ENCODE data around the gene LDB3. TPM values are rescaled to one million over a fixed set of nuclear protein-coding genes. Genes with fewer than 3 reads are reported as not detected.
A peak's percentile ranks its signal among the peaks of the same experiment; 100 is the strongest.

LDB3 gene
- polyA plus RNA-seq, 6 donors from 2014 or later, result 0.24 TPM; not detected in 5

DNA sequence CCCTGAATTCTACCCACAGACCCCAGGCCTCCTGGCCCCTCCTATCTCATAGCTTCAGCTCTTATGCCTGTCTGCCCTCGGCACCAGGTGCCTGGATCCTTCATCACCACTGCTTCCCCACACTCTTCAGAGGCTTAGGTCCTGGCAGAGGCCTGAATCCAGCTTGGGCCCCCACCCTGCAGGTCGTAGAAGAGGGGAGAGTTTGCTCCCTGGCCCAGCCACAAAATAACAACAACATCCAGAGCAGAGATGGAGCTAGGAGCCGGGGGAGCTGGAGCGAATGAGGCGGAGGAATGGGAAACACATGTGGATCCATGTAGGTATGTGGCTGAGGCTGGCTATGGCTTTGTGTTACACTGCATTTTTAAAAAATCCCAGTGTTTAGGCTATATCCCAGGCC lies 21.8 kb upstream of the LDB3 start:
- H3K27me3 Mint-ChIP-seq, result peaks cover 10 to 13% (median 11%) of the 10 kb centered on the region in 3 donors

DNA sequence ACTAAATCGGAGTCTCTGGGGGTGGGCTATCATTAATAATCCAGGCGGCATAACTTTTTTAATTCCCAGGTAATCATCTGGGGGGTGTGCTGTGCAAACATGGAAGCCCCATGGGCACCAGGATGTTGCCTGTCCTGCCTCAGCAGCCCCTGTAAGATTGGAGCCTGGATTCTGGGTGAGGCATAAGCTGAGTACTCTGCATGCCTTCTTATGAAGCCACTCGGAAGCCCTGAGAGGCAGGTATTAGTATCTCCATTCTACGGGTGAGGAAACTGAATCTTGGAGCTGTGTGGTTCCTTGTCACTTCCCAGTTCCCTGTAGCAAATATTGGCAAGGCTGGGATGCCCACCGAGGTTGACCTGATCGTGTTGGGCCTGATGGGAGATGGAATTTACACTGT lies 21.4 kb upstream of the LDB3 start:
- peaks cover 0 to 5% (median 0%) of the 10 kb centered on the region in 7 donors for H3K9me3 Mint-ChIP-seq

More for the DNA sequence above, 21.8 kb upstream of the LDB3 start:
- H3K27ac Mint-ChIP-seq, result no peak overlapping the region
- H3K36me3 Mint-ChIP-seq, result no peaks in the 10 kb centered on the region
- H3K9me3 Mint-ChIP-seq, result peaks cover 0 to 6% (median 3%) of the 10 kb centered on the region in 7 donors
- peaks cover 0 to 7% (median 4%) of the 10 kb centered on the region in 3 donors for H3K4me1 Mint-ChIP-seq
- no peak for DNase-seq
- ATAC-seq (ENCODE audit: low read depth in 2 of 2), result no peak
- no peak overlapping the region for H3K4me3 Mint-ChIP-seq

DNA sequence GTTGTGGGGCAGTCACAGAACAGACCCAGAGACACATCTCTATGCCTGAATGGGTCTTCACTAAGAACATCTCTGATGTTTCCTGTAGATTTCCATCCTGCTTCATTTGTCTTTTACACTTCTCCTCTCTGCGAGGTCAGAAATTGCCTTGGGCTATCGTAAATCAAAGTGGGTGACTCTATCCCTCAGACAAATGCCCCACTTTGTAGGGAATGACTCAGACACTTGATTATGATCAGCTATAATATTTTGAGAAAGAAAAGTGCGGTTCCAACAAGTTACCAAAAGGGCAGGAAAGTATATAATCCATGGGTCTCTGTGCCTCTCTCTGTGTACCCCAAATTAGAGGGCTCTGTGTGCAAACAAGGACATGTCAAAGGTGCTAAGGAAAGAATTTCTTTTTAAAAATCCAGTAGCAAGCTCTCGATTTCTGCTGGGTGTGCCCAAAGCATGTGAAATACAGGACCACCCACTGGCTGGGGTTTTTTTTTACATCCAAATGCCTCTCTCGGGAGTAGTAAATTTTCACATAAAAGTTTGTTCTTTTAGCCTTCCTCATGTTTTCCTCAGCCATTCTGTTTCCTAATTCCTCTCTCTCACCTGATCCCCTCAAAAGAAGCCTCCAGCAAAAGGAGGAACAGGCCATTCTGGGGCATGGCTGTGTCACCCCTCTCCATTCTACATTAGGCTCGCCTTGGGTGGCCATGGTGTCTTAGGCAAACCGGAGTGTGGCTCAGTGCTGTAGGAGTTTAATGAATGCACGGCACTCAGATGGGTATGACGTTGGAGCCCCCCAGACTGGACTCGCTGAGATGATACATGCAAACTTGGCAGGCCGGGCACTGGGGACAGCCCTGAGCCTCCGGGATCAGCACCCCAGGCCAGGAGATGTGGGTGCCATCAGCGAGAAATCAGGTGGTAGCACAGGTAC lies 20.3 kb upstream of the LDB3 start:
- Mint-ChIP-seq H3K9me3 (no peaks in the 10 kb centered on the region), H3K27me3 (peaks cover 5 to 16% (median 5%) of the 10 kb centered on the region in 3 donors), H3K27ac (peak overlapping the region in 1 of 6 donors; percentile 81), H3K4me1 (peaks cover 0 to 7% (median 4%) of the 10 kb centered on the region in 3 donors), H3K4me3 (no peak overlapping the region), H3K36me3 (no peaks in the 10 kb centered on the region)
- ATAC-seq (ENCODE audit: low read depth in 2 of 2) (no peak), DNase-seq (no peak)

More for the DNA sequence above, 21.4 kb upstream of the LDB3 start:
- H3K36me3 Mint-ChIP-seq, result no peaks in the 10 kb centered on the region
- H3K27me3 Mint-ChIP-seq, result peaks cover 6 to 16% (median 7%) of the 10 kb centered on the region in 3 donors
- no peak overlapping the region for H3K27ac Mint-ChIP-seq
- no peak overlapping the region for H3K4me3 Mint-ChIP-seq
- ATAC-seq (ENCODE audit: low read depth in 2 of 2) (no peak), DNase-seq (no peak)
- H3K4me1 Mint-ChIP-seq, result peaks cover 0 to 7% (median 4%) of the 10 kb centered on the region in 3 donors

DNA sequence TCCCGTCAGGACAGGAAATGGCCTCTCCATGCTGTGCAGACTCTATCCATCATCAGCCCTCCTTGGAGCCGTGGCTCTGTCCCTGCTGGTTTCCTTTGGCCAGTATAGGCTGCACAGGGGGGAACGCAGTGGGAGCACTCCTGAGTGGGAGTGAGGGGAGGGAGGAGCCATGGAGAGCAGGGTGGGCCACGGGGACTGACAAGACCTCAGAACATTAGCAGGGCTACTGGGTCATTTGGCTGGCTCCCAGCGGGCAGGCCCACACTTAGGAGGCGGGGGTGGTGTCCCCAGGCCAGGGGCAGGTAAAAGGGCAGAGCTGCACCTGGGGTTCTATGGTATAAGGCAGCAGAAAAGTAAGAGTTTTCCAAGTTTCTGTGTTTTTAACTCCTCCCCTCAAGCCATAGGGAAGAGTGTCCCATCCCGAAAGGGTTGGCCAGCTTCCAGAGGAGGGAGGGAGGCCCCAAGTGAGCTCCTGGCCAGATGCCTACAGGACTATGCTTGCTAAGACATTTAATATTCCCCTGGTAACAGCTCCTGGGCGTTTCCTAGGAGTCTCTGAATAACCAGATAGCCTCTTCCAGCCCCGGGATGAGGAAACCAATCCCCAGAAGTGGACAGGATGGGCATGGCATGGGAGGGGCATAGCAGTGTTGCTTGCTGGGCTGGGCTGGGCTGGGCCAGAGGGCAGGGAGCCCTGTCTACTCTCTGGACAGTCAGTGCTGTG lies 19.4 kb upstream of the LDB3 start:
- H3K36me3 Mint-ChIP-seq, result no peaks in the 10 kb centered on the region
- DNase-seq (no peak), ATAC-seq (ENCODE audit: low read depth in 2 of 2) (no peak)
- H3K9me3 Mint-ChIP-seq, result no peaks in the 10 kb centered on the region
- no peaks in the 10 kb centered on the region for H3K4me1 Mint-ChIP-seq
- H3K27me3 Mint-ChIP-seq, result peaks cover 5 to 16% (median 5%) of the 10 kb centered on the region in 3 donors
- H3K27ac Mint-ChIP-seq, result no peak overlapping the region
- H3K4me3 Mint-ChIP-seq, result no peak overlapping the region

DNA sequence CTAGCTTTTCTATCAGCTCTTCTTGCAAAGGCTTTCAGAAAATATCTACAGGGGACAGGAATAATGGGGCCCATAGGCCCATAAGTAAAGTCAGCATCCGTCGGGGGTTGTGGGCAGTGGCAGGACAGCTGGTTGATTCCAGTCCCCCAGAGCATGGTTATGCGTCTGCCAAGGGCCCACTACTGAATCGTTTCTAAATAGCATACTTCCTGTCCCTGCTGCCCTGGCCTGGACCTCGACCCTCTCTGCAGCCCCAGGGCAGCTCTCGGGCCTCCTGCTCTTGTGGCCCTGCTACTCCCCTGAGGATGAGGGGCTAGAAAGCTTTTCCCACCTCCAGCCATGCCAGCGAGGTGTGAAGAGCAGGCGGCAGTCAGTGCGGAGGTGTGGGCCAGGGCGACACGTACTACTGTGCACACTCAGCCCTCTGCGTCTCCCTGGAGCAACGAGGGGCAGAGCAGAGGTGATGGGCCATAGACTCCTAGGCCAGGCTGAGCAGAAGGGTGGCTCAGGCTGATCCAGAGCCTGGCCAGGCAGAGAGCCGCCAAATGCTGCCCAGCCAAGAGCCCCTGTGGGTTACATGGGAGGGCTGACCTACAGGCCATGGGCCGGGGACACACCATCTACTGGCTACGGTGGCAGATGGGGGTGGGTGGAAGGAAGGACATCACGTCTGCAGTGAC lies 18.7 kb upstream of the LDB3 start:
- H3K4me3 Mint-ChIP-seq, result no peak overlapping the region
- ATAC-seq (ENCODE audit: low read depth in 2 of 2) (no peak), DNase-seq (no peak)
- H3K4me1 Mint-ChIP-seq, result no peaks in the 10 kb centered on the region
- H3K36me3 Mint-ChIP-seq, result no peaks in the 10 kb centered on the region
- H3K27me3 Mint-ChIP-seq, result peaks cover 5 to 16% (median 5%) of the 10 kb centered on the region in 3 donors
- H3K9me3 Mint-ChIP-seq, result no peaks in the 10 kb centered on the region
- H3K27ac Mint-ChIP-seq, result no peak overlapping the region

DNA sequence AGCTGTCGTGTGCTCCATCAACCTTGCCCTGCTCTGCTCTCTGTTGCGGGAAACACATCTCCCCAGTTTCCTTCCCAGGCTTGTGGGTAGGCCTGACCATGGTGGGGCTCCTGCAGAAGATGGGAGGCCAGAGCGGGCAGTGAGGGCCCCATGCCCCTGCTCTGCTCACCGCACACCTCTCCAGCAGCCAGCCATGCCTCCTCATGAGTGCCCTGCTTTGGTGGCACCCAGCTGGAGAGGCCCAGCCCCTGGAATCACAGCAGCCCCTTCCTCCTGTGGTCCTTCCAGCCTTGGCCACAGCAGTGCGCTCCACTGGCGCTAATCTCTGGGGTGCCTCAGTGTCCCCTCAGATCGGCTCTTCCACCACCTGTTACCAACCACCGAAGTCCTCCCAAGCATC lies 18.2 kb upstream of the LDB3 start:
- no peaks in the 10 kb centered on the region for H3K4me1 Mint-ChIP-seq
- no peak overlapping the region for H3K4me3 Mint-ChIP-seq
- no peaks in the 10 kb centered on the region for H3K36me3 Mint-ChIP-seq
- H3K9me3 Mint-ChIP-seq, result no peaks in the 10 kb centered on the region
- ATAC-seq (ENCODE audit: low read depth in 2 of 2), result no peak
- no peak overlapping the region for H3K27ac Mint-ChIP-seq
- peaks cover 5 to 16% (median 5%) of the 10 kb centered on the region in 3 donors for H3K27me3 Mint-ChIP-seq
- DNase-seq, result no peak

DNA sequence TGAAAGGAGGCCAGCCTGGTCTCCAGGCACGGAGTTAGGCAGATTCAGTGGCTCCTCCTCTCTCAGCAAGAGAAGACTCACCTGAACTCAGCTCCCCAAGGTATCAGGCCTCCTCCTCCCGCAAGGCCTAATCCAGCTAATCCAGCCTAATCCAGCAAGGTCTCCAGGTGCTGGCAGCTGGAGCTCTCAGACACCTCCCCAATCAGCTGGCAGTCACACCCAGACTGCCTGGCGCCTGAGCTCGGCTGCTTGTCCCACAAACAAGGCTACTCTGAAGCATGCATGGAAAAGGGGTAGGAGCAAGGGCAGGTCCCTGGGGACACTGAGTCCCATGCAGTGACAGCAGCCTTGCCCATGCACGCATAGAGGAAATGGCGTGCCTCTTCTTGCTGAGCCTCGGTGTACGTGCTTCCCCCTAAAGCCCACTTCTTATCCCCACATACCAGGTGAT lies 17.3 kb upstream of the LDB3 start:
- DNase-seq, result no peak
- Mint-ChIP-seq H3K27me3 (peaks cover 5 to 16% (median 5%) of the 10 kb centered on the region in 3 donors), H3K4me3 (no peak overlapping the region), H3K9me3 (no peaks in the 10 kb centered on the region), H3K4me1 (no peaks in the 10 kb centered on the region), H3K27ac (no peak overlapping the region), H3K36me3 (no peaks in the 10 kb centered on the region)
- ATAC-seq (ENCODE audit: low read depth in 2 of 2), result no peak

DNA sequence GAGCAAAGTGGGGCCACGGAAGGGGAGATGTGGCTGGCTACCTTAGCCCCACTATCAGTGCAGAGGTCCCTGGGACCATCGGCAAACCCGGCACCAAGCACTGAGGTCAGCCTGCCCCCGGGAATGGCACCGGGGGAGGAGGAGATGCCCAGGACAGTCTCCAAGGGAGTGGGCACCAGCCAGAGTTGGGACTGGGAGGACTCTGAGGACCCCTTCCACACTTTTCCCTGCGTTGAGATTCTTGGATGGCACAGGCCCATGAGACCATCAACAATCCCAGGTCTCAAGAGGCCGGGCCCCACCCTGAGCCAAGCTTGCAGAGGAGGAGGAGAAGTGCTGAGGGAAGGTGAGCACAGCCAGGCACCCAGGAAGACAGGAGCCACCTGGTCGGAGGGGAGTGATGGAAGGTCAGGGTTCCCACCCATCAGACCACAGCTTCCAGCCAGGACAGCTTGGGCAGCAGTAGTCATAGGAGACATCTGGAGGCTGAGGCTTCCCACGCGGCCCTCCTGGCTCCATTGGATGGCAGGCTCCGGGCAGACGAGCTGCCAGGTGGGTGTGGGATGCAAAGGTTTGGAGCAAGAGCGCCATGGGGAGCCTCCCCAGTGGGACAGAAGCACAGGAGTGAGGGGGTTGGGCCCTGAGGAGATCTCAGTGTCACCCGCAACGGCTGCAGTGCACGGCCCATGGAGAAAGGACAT lies 16.5 kb upstream of the LDB3 start:
- Mint-ChIP-seq H3K4me3 (no peak overlapping the region), H3K9me3 (no peaks in the 10 kb centered on the region), H3K27me3 (peaks cover 5 to 16% (median 5%) of the 10 kb centered on the region in 3 donors), H3K27ac (peak overlapping the region in 2 of 6 donors; percentile 67 to 85), H3K36me3 (no peaks in the 10 kb centered on the region), H3K4me1 (no peaks in the 10 kb centered on the region)
- DNase-seq (no peak), ATAC-seq (ENCODE audit: low read depth in 2 of 2) (no peak)

DNA sequence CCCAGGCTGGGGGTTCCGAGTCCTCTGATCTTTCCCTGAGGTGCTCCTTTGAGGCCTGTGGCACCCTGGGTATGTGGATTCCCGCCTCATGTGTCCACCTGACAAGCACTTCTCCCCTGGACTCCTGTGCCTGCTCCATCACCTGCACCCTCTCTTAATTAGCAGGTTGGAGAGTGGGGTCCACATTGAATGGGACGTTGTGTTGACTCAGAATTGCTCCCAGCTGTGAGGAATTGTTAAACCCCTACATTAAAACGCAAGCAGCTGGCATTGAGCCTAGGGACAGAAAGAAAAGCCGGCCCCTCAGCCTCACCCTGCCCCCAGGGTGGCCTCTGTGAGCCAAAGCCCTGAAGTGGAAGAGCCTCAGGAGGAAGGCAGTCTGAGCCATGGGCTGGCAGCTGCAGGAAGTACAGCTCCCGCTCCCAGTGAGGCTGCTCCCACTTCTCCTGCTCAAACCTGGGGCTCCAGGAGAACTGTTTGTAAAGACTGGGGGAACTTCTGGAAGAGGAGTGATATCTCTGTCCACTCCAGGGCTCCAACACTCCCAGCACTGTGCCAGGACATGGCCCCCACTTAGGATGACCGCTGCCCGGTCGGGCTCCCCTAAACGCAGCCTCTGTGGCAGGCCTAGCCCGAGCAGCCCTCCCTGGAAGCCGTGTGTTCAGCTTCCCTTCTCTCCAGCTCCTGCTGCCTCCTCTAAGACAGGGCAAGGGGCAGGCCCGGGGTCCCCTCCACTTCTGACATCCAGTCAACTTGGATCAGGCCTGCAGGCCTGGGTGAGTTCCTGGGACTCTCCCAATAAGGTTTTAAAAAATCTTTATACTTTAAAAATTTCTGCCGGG lies 15.7 kb upstream of the LDB3 start:
- H3K36me3 Mint-ChIP-seq, result no peaks in the 10 kb centered on the region
- no peaks in the 10 kb centered on the region for H3K9me3 Mint-ChIP-seq
- no peak overlapping the region for H3K4me3 Mint-ChIP-seq
- DNase-seq (no peak), ATAC-seq (ENCODE audit: low read depth in 2 of 2) (no peak)
- H3K27ac Mint-ChIP-seq, result no peak overlapping the region
- peaks cover 11 to 23% (median 13%) of the 10 kb centered on the region in 3 donors for H3K27me3 Mint-ChIP-seq
- H3K4me1 Mint-ChIP-seq, result no peaks in the 10 kb centered on the region

DNA sequence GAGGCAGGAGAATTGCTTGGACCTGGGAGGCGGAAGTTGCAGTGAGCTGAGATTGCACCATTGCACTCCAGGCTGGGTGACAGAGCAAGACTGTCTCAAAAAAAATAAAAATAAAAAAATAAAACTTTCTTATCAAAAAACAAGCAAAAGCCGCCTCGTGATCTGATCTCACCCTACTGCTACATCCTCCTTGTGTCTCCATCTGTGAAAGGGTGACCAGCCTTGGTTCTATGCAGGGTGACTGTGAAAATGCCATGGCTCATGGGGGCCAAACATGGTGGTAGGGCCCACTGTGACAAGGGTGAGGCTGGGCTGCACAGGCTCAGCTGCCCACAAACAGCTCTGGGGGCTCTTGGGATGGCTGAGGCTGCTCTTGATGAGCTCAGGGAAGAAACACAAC lies 14.9 kb upstream of the LDB3 start:
- Mint-ChIP-seq H3K36me3 (no peaks in the 10 kb centered on the region), H3K27ac (no peak overlapping the region), H3K9me3 (no peaks in the 10 kb centered on the region), H3K4me1 (no peaks in the 10 kb centered on the region), H3K4me3 (no peak overlapping the region), H3K27me3 (peaks cover 11 to 26% (median 14%) of the 10 kb centered on the region in 3 donors)
- no peak for ATAC-seq (ENCODE audit: low read depth in 2 of 2)
- DNase-seq, result no peak

DNA sequence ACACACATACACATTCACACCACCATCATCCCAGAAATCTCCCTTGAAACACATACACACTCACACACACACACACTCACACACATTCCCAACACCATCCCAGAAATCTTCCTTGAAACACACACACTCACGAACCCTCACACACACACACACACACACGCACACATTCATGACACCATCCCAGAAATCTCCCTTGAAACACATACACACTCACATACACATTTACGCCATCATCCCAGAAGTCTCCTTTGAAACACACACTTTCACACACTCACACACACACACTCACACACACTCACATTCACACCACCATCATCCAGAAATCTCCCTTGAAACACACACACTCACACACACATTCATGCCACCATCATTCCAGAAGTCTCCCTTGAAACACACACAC lies 14.3 kb upstream of the LDB3 start:
- Mint-ChIP-seq H3K27me3 (peaks cover 11 to 27% (median 15%) of the 10 kb centered on the region in 3 donors), H3K27ac (no peak overlapping the region), H3K4me3 (no peak overlapping the region), H3K36me3 (no peaks in the 10 kb centered on the region), H3K9me3 (no peaks in the 10 kb centered on the region), H3K4me1 (no peaks in the 10 kb centered on the region)
- DNase-seq, result no peak
- no peak for ATAC-seq (ENCODE audit: low read depth in 2 of 2)

DNA sequence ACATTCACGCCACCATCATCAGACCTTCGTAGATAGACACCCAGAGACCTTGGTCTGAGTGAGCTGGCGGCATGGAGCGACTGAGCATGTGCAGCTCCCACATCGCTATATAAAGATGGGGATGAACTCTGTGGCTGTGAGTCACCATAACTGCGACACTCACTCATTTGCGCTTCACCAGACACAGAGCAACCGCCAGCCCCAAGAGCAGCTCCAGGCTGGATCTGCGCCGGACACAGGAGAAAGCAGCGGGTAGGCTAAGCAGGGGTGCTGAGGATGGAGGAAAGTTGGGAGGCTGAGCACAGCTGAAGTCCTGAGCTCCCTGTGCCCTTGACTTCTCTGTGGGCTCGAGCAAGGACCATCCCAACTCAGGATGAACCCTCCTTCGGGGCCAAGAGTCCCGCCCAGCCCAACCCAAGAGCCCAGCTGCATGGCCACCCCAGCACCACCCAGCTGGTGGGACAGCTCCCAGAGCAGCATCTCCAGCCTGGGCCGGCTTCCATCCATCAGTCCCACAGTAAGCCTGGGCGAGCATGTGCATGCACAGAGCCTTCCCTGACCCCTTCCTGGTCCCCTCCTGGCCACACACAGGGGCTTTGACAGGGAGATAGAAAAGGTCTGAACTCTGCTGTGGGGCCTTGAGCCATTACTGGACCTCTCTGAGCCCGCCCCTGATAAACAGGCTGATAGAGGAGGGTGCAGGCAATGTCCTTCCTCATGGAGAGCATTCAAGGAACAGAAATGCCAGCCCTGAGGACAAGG lies 13.7 kb upstream of the LDB3 start, which contains the start of gene OPN4:
TSS of gene OPN4 (plus strand) at position 137 of the 762 bp plus-strand sequence. CDS start at position 374, 237 bp downstream.
- DNase-seq (no peak), ATAC-seq (ENCODE audit: low read depth in 2 of 2) (no peak)
- no peaks in the 10 kb centered on the region for H3K9me3 Mint-ChIP-seq
- no peaks in the 10 kb centered on the region for H3K36me3 Mint-ChIP-seq
- H3K27me3 Mint-ChIP-seq, result peaks cover 11 to 33% (median 20%) of the 10 kb centered on the region in 3 donors
- H3K4me3 Mint-ChIP-seq, result no peak within 1 kb of the TSS
- H3K4me1 Mint-ChIP-seq, result no peaks in the 10 kb centered on the region
- no peak within 1 kb of the TSS for H3K27ac Mint-ChIP-seq

Measured in naive B cell (primary cell).